Lung (tissue), 12 donors: ENCODE data around the gene OOSP3. TPM values are rescaled to one million over a fixed set of nuclear protein-coding genes. Genes with fewer than 3 reads are reported as not detected.

ENCODE experiments used
- ATAC-seq: fragments of 200-7000 bp; cut with Tn5 transposase; one replicate; pipeline ENCODE4 v1.9.1; 2020; ENCODE audit warnings: moderate number of reproducible peaks; ENCODE audit not compliant: insufficient read depth, low FRiP score
- DNase-seq, 3 donors: peaks; one replicate each; pipeline ENCODE4 v3.0.0-alpha.2; 2013 to 2017
- H3K27ac ChIP-seq, 2 donors: one replicate each; pipeline ENCODE4 v1.5.1; 2013; ENCODE audit warnings: mild to moderate bottlenecking in 2 of 2, moderate library complexity in 2 of 2, control low read depth in 1 of 2, inconsistent platforms in 1 of 2, low read depth in 1 of 2, low read length in 1 of 2
- H3K27me3 ChIP-seq, 3 donors: one replicate each; pipeline ENCODE4 v1.5.1; 2013; ENCODE audit warnings: low read length in 2 of 3; ENCODE audit not compliant: control insufficient read depth in 3 of 3, insufficient read depth in 3 of 3
- H3K36me3 ChIP-seq, 4 donors: one replicate each; pipeline ENCODE4 v1.5.1; 2013; ENCODE audit warnings: low read length in 4 of 4, mild to moderate bottlenecking in 1 of 4, moderate library complexity in 1 of 4; ENCODE audit not compliant: control insufficient read depth in 4 of 4, insufficient read depth in 4 of 4
- H3K4me1 ChIP-seq, 5 donors: one replicate each; pipeline ENCODE4 v1.5.1; 2013; ENCODE audit warnings: low read length in 5 of 5, mild to moderate bottlenecking in 2 of 5, moderate library complexity in 1 of 5; ENCODE audit not compliant: control insufficient read depth in 5 of 5, insufficient read depth in 5 of 5
- H3K4me3 ChIP-seq: one replicate; pipeline ENCODE4 v1.5.1; 2013; ENCODE audit warnings: mild to moderate bottlenecking, control low read depth, moderate library complexity
- H3K9ac ChIP-seq, 2 donors: one replicate each; pipeline ENCODE4 v1.5.1; 2013; ENCODE audit warnings: low read length in 2 of 2, control low read depth in 1 of 2; ENCODE audit not compliant: insufficient read depth in 1 of 2
- H3K9me3 ChIP-seq, 4 donors: one replicate each; pipeline ENCODE4 v1.5.1; 2013; ENCODE audit warnings: low read length in 3 of 4, mild to moderate bottlenecking in 1 of 4, moderate library complexity in 1 of 4; ENCODE audit not compliant: control insufficient read depth in 4 of 4, insufficient read depth in 3 of 4
- CTCF ChIP-seq: IDR thresholded peaks from 2 replicates; pipeline ENCODE4 v1.5.1; 2012; ENCODE audit warnings: mild to moderate bottlenecking; ENCODE audit errors: control extremely low read depth, extremely low read depth
- WGBS, 2 donors: extraction: QIAGEN DNeasy Blood & Tissue Kit; methylation state at CpG; one replicate each; pipeline ENCODE4 v1.1.7; 2013; 5-methylcytosine and 5-hydroxymethylcytosine counted together
- polyA plus RNA-seq, 2 donors: library from polyadenylated mRNA; stranded (reverse); fragments of 200-250 nt; gene quantifications; one replicate each; pipeline ENCODE4 v1.2.1, GENCODE V29; 2013
- total RNA-seq, 2 donors: library from RNA; depleted of rRNA in 1 of 2; stranded (reverse); fragments of >200 nt in 1 of 2; gene quantifications; one replicate each; pipeline ENCODE4 v1.2.1, GENCODE V29; 2014 to 2021
- donor health status: control.
- donor health status: control.
- donor health status: Bipolar disorder and iron deficiency.
- donor health status: healthy.
- donor health status: DM: yes; HTN: yes; CAD: no.

Gene OOSP3
- total and polyA plus RNA-seq, 4 donors, result 0.08 to 0.14 TPM; not detected in 2

DNA sequence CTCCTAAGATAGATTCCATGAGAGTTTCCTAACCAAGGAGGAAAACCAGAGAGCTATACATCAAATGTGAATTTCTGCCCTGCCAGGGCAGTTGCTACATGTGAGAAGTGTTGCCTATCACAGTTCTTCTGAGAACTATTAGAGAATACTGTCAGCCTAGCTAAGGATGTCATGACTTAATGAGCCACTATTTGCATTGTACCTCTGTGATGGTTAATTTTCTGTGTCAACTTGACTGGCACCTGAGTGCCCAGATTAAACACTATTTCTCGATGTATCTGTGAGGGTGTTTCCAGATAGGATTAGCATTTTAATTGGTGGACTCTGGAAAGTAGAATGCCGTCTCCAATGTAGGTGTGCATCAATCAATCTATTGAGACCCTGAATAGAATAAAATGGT is 10.6 kb upstream of the OOSP3 start:
- no peak overlapping the region for H3K27ac ChIP-seq
- H3K36me3 ChIP-seq, result no peaks in the 10 kb centered on the region
- H3K27me3 ChIP-seq, result no peaks in the 10 kb centered on the region
- no peaks in the 10 kb centered on the region for H3K4me1 ChIP-seq
- ATAC-seq (no peak), DNase-seq (no peak)
- no peak for TF ChIP-seq CTCF
- no peak overlapping the region for H3K9ac ChIP-seq
- H3K4me3 ChIP-seq, result no peak overlapping the region
- WGBS, 2 donors, result 83 to 91% methylated on average over 2 of the region's 2 CpGs
- no peaks in the 10 kb centered on the region for H3K9me3 ChIP-seq

DNA sequence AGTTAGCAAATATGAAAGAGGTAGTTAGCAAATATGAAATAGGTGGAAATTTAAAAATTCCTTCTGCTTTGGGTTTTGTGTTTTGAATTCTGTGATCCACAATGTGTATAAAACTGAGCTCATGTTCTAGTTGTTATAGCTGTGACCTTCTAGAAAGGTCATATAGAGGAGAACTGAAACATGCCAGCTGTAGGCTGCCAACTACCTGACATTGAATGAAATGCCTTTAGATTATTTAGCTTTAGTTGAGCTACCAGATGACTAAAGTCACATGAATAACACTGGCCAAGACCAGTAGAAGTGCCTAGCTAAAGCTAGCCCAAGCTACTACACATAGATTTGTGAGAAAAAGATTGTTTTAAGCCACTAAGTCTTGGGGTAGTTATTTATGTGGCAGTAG is 6.5 kb upstream of the OOSP3 start:
- H3K27me3 ChIP-seq, result no peaks in the 10 kb centered on the region
- H3K9ac ChIP-seq, result no peak overlapping the region
- peaks cover 0 to 2% (median 0%) of the 10 kb centered on the region in 4 donors for H3K9me3 ChIP-seq
- TF ChIP-seq CTCF, result no peak
- no peak overlapping the region for H3K4me3 ChIP-seq
- H3K27ac ChIP-seq, result no peak overlapping the region
- H3K36me3 ChIP-seq, result no peaks in the 10 kb centered on the region
- ATAC-seq (no peak), DNase-seq (no peak)
- H3K4me1 ChIP-seq, result no peaks in the 10 kb centered on the region

- Histone ChIP-seq H3K9ac (no peak overlapping the region), H3K27ac (no peak overlapping the region), H3K36me3 (no peaks in the 10 kb centered on the region), H3K4me1 (no peaks in the 10 kb centered on the region), H3K9me3 (peaks cover 0 to 2% (median 0%) of the 10 kb centered on the region in 4 donors), H3K4me3 (no peak overlapping the region), H3K27me3 (no peaks in the 10 kb centered on the region)
- 69 to 82% methylated on average over 9 of the region's 9 CpGs for WGBS, 2 donors
- no peak for ATAC-seq
- TF ChIP-seq CTCF, result no peak
- DNase-seq, result no peak
These were observed 2.6 kb upstream of the OOSP3 start for GRCh38 chr11:59875856-59876519.

DNA sequence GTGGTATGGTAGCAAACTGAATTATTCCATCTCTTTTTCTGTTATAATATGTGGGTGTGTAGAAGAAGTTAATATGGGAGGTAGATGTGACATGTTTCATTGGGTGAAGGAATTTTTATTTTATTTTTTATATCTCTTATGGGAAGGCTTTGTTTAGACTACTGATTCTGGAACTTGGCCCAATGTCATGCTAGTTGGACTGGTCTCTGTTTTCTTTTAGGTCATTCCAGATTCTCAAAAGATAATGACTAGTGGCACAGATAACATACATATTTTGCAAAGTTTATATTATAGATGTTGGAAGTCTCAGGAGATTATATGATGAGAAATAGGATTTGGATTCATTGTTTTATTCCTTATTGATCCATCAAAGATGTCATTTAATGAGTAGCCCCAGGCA is 1.3 kb upstream of the OOSP3 start:
- H3K9me3 ChIP-seq, result peaks cover 0 to 2% (median 0%) of the 10 kb centered on the region in 4 donors
- no peak overlapping the region for H3K9ac ChIP-seq
- H3K4me1 ChIP-seq, result no peaks in the 10 kb centered on the region
- H3K27ac ChIP-seq, result no peak overlapping the region
- H3K27me3 ChIP-seq, result no peaks in the 10 kb centered on the region
- no peak for TF ChIP-seq CTCF
- DNase-seq (no peak), ATAC-seq (no peak)
- H3K36me3 ChIP-seq, result no peaks in the 10 kb centered on the region
- H3K4me3 ChIP-seq, result no peak overlapping the region
